SK-N-SH (cell line): ENCODE measurements around the gene GDI2. TPM values are rescaled to one million over a fixed set of nuclear protein-coding genes. Genes with fewer than 3 reads are reported as not detected.
"Not testable (repeated sequence)": the region's sequence is repeated elsewhere in the genome, so short reads cannot be mapped to it uniquely, and the experiment has no call there.

Experiments
- CTCF ChIA-PET: fragments of 300-600, 350-600 bp; formaldehyde crosslinking; extraction: SDS; loops from one replicate; lab custom pipeline; 2021; lab: Yijun Ruan, JAX
- POLR2A ChIA-PET: fragments of 350-600 bp; sonication (Branson Sonifier 250); formaldehyde crosslinking; extraction: SDS; loops from one replicate; lab custom pipeline; 2020; ENCODE audit warnings: antibody characterized with exemption, inconsistent platforms; lab: Yijun Ruan, JAX
- DNase-seq: peaks from one replicate; pipeline ENCODE4 v3.0.0; 2012
- H2AFZ ChIP-seq: fragments of 200-600 bp; sonication (generic); 2 replicates; pipeline ENCODE4 v1.8.1; 2016; ENCODE audit warnings: antibody characterized with exemption, mild to moderate bottlenecking, low read depth
- H3F3A ChIP-seq: fragments of 200-600 bp; sonication (generic); replicated peaks from 2 replicates; pipeline ENCODE3; 2016; ENCODE audit warnings: antibody characterized with exemption, mild to moderate bottlenecking; ENCODE audit not compliant: insufficient read depth
- H3K27ac ChIP-seq, 2 experiments: fragments of 200-500 bp in 1 of 2; fragments of 200-600 bp in 1 of 2; sonication (Bioruptor generic) in 1 of 2; sonication (generic), shearing (Covaris generic) in 1 of 2; 2 replicates each; pipeline versions ENCODE4 v1.5.1 to v1.6.1; 2014 to 2016; ENCODE audit warnings: low read depth in 2 of 2, inconsistent platforms in 1 of 2, low read length in 1 of 2, mild to moderate bottlenecking in 1 of 2, mixed read lengths in 1 of 2
- H3K27me3 ChIP-seq: fragments of 200-600 bp; sonication (generic), shearing (Covaris generic); 2 replicates; pipeline ENCODE4 v1.6.1; 2016; ENCODE audit warnings: mixed run types; ENCODE audit not compliant: insufficient read depth
- H3K36me3 ChIP-seq, 2 experiments: fragments of 200-500 bp in 1 of 2; fragments of 200-600 bp in 1 of 2; sonication (Bioruptor generic) in 1 of 2; sonication (generic) in 1 of 2; replicated peaks in 1 of 2; 2 replicates each; pipeline versions ENCODE3 to v1.5.1; 2014 to 2016; ENCODE audit warnings: low read length in 1 of 2, mild to moderate bottlenecking in 1 of 2; ENCODE audit not compliant: insufficient read depth in 2 of 2, control insufficient read depth in 1 of 2
- H3K4me1 ChIP-seq, 2 experiments: fragments of 200-500 bp in 1 of 2; fragments of 200-600 bp in 1 of 2; sonication (Bioruptor generic) in 1 of 2; sonication (generic), shearing (Covaris generic) in 1 of 2; 2 replicates each; pipeline versions ENCODE4 v1.5.1 to v1.6.1; 2014 to 2016; ENCODE audit warnings: low read depth in 1 of 2, low read length in 1 of 2, mixed run types in 1 of 2; ENCODE audit not compliant: insufficient read depth in 2 of 2, control insufficient read depth in 1 of 2
- H3K4me2 ChIP-seq: fragments of 200-600 bp; sonication (generic), shearing (Covaris generic); 2 replicates; pipeline ENCODE4 v1.6.1; 2017; ENCODE audit warnings: mixed run types
- H3K4me3 ChIP-seq, 2 experiments: fragments of 200-500 bp in 1 of 2; fragments of 200-600 bp in 1 of 2; sonication (Bioruptor generic) in 1 of 2; sonication (generic), shearing (Covaris generic) in 1 of 2; 2 replicates each; pipeline versions ENCODE4 v1.5.1 to v1.8.1; 2014 to 2016; ENCODE audit warnings: low read depth in 2 of 2, inconsistent platforms in 1 of 2, low read length in 1 of 2, mild to moderate bottlenecking in 1 of 2, mixed read lengths in 1 of 2, moderate library complexity in 1 of 2
- H3K79me2 ChIP-seq: fragments of 200-600 bp; sonication (generic); 2 replicates; pipeline ENCODE4 v1.8.1; 2017; ENCODE audit warnings: mild to moderate bottlenecking; ENCODE audit not compliant: insufficient read depth
- H3K9ac ChIP-seq: fragments of 200-600 bp; sonication (generic); 2 replicates; pipeline ENCODE4 v1.6.1; 2017; ENCODE audit warnings: mixed run types
- H3K9me2 ChIP-seq: fragments of 200-600 bp; sonication (generic); 2 replicates; pipeline ENCODE4 v1.6.1; 2017; ENCODE audit warnings: mixed run types
- H3K9me3 ChIP-seq: fragments of 200-600 bp; sonication (generic); 2 replicates; pipeline ENCODE4 v1.6.1; 2017; ENCODE audit warnings: mixed run types, mild to moderate bottlenecking, moderate library complexity
- H4K20me1 ChIP-seq: fragments of 200-600 bp; sonication (generic); 2 replicates; pipeline ENCODE4 v1.6.1; 2017; ENCODE audit warnings: mild to moderate bottlenecking, mixed run types; ENCODE audit not compliant: insufficient read depth
- EP300 ChIP-seq, 2 experiments: IDR thresholded peaks; 2 replicates each; pipeline versions ENCODE4 v1.4.0 to v1.6.1; 2012; ENCODE audit warnings: borderline replicate concordance in 1 of 2, low read depth in 1 of 2, low read length in 1 of 2
- EZH2phosphoT487 ChIP-seq: fragments of 200-600 bp; sonication (generic); IDR thresholded peaks from 2 replicates; pipeline ENCODE4 v1.6.1; 2017; ENCODE audit warnings: low read depth, mixed run types, mild to moderate bottlenecking, antibody characterized with exemption, moderate library complexity, borderline replicate concordance
- FOSL2 ChIP-seq: IDR thresholded peaks from 2 replicates; pipeline ENCODE4 v1.4.0; 2012; ENCODE audit warnings: low read depth, mild to moderate bottlenecking, moderate library complexity, borderline replicate concordance
- FOXJ3 ChIP-seq: sonication (generic); formaldehyde crosslinking; IDR thresholded peaks from 2 replicates; pipeline ENCODE4 v1.5.1; 2020; ENCODE audit warnings: mild to moderate bottlenecking, missing genetic modification reagents
- IRF3 ChIP-seq: fragments of 150-350 bp; IDR thresholded peaks from 2 replicates; pipeline ENCODE4 v1.6.1; 2016; ENCODE audit warnings: mild to moderate bottlenecking, low read depth, low read length
- JUND ChIP-seq: IDR thresholded peaks from 2 replicates; pipeline ENCODE4 v1.4.0; 2012
- MAX ChIP-seq: IDR thresholded peaks from 2 replicates; pipeline ENCODE4 v1.4.0; 2012; ENCODE audit warnings: low read depth
- NFIC ChIP-seq: IDR thresholded peaks from 2 replicates; pipeline ENCODE4 v1.4.0; 2012; ENCODE audit warnings: borderline replicate concordance
- REST ChIP-seq: IDR thresholded peaks from 2 replicates; pipeline ENCODE4 v1.6.1; 2012; ENCODE audit warnings: mild to moderate bottlenecking, low read depth, low read length, moderate library complexity
- RFX5 ChIP-seq: IDR thresholded peaks from 2 replicates; pipeline ENCODE4 v1.6.1; 2012; ENCODE audit warnings: mild to moderate bottlenecking, improper control_type of control experiment, low read length
- TCF12 ChIP-seq: IDR thresholded peaks from 2 replicates; pipeline ENCODE4 v1.4.0; 2012
- WGBS: methylation state at CpG from one replicate; pipeline ENCODE4 v1.1.6; 2017; ENCODE audit warnings: low lambda C conversion rate; 5-methylcytosine and 5-hydroxymethylcytosine counted together
- polyA plus RNA-seq, 3 experiments: library from polyadenylated mRNA; depleted of rRNA; stranded (reverse); fragments of >200 nt; gene quantifications; 2 replicates each; pipeline ENCODE4 v1.2.3, GENCODE V29; 2012

The GDI2 gene
- polyA plus RNA-seq, 1 of the 3 experiments (the other 2 are of a cell fraction), result 94.3 TPM

- POLR2A ChIA-PET, result no interaction called here
- 87% methylated on average over 4 of the region's 4 CpGs for WGBS
- peaks cover 12 to 19% of the 10 kb centered on the region in 2 experiments for H3K36me3 ChIP-seq
- DNase-seq, result no peak
- H2AFZ ChIP-seq, result no peak overlapping the region
- peaks cover 80% of the 10 kb centered on the region for H4K20me1 ChIP-seq
- 0 out of 4 replicates have a peak overlapping the region, but pooled peaks of 1 of the 2 experiments have one; percentile 96 for H3K27ac ChIP-seq
- CTCF ChIA-PET, result interaction anchor here (0.7 to 1.0 kb wide), 2 partner anchors 9 to 368 kb away, joined by 3 to 4 read pairs; no protein-coding TSS in a partner anchor
- H3K79me2 ChIP-seq, result peaks cover 95% of the 10 kb centered on the region
- no peaks in the 10 kb centered on the region for H3F3A ChIP-seq
- no peak for TF ChIP-seq FOSL2
- no peak for TF ChIP-seq TCF12
- no peak for TF ChIP-seq NFIC
- TF ChIP-seq FOXJ3 (CRISPR knock-in tag), result no peak
- no peak for TF ChIP-seq RFX5
- no peaks in the 10 kb centered on the region for H3K27me3 ChIP-seq
- H3K4me2 ChIP-seq, result peak overlapping the region; percentile 97
- H3K4me3 ChIP-seq, result peak overlapping the region in 1 of 2 experiments; percentile 98; a peak in 1 of 4 replicates
- peak overlapping the region; percentile 100; the same call in 1 of the 2 replicates for H3K9ac ChIP-seq
- peaks cover 16 to 21% of the 10 kb centered on the region in 2 experiments; a peak in 3 of 4 replicates for H3K4me1 ChIP-seq
- H3K9me3 ChIP-seq, result no peaks in the 10 kb centered on the region
- H3K9me2 ChIP-seq, result no peaks in the 10 kb centered on the region
Measured at GRCh38 chr10:5809527-5810154, 3.6 kb downstream of the GDI2 start.

- CTCF ChIA-PET, result interaction anchor here (0.7 kb wide), 1 partner anchor 368 kb away, joined by 3 read pairs; no protein-coding TSS in a partner anchor
Measured at GRCh38 chr10:5808783-5809392, 4.3 kb downstream of the GDI2 start.

GRCh38 chr10:5806745-5807144, 6.5 kb downstream of the GDI2 start:
- DNase-seq, result no peak
- Histone ChIP-seq H3K9me2 (no peaks in the 10 kb centered on the region), H3K9me3 (no peaks in the 10 kb centered on the region), H3K36me3 (peaks cover 12 to 25% of the 10 kb centered on the region in 2 experiments), H2AFZ (no peak overlapping the region), H3K9ac (no peak overlapping the region), H3K27ac (no peak overlapping the region), H3K79me2 (peaks cover 100% of the 10 kb centered on the region), H3K4me1 (peaks cover 11 to 16% of the 10 kb centered on the region in 2 experiments; a peak in 3 of 4 replicates), H3K4me2 (no peak overlapping the region), H3K27me3 (no peaks in the 10 kb centered on the region), H4K20me1 (peaks cover 100% of the 10 kb centered on the region), H3F3A (peaks cover 3% of the 10 kb centered on the region), H3K4me3 (no peak overlapping the region)
- ChIA-PET CTCF (interaction anchor here (0.7 to 1.7 kb wide), 3 partner anchors 23 to 183 kb away, joined by 3 read pairs; no protein-coding TSS in a partner anchor), POLR2A (no interaction called here)
- TF ChIP-seq EP300 (IDR thresholded peaks at IDR 0.05; ENCODE audit: borderline replicate concordance in 1 of 2, low read depth in 1 of 2, low read length in 1 of 2) (no peak), JUND (no peak), EZH2phosphoT487 (no peak), REST (no peak), MAX (no peak), IRF3 (no peak)
- WGBS, result 91% methylated on average over 2 of the region's 2 CpGs

More at GRCh38 chr10:5808783-5809392, 4.3 kb downstream of the GDI2 start:
- H3F3A ChIP-seq, DNase-seq, H3K9me3 ChIP-seq, H3K27ac ChIP-seq, H3K9ac ChIP-seq, H3K27me3 ChIP-seq, H2AFZ ChIP-seq, H3K9me2 ChIP-seq, POLR2A ChIA-PET: not testable (repeated sequence)
- Histone ChIP-seq H3K4me1 (peaks cover 11 to 16% of the 10 kb centered on the region in 2 experiments; a peak in 3 of 4 replicates), H4K20me1 (peaks cover 87% of the 10 kb centered on the region), H3K4me3 (0 out of 4 replicates have a peak overlapping the region, but pooled peaks of 1 of the 2 experiments have one; percentile 20), H3K36me3 (peaks cover 12 to 23% of the 10 kb centered on the region in 2 experiments), H3K4me2 (peak overlapping the region; percentile 97; the same call in 1 of the 2 replicates), H3K79me2 (peaks cover 95% of the 10 kb centered on the region)
- WGBS, result 86% methylated on average over 7 of the region's 7 CpGs
